ENCODE results near the gene UGT8.

UGT8 gene

DNA sequence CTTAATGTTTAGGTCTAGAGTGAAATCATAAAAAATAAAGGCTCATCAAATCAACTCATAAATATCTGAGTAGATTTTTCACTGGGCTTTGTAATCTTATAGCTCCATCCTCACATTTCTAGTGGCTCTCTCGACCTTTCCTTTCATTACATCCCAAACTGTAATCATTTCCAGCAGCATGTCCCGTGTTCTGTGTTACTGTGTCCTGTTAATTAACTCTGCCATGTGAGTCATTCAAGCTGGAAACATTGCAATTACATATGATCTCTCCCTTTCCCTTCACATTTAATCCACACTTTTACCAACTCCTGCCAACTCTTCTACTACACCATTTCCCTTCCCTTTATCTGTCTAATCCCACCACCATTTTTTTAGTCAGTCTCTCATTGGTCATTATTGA is 75.5 kb downstream of the UGT8 start:
- no peak for DNase-seq (ENCODE audit: low spot score)
- TF ChIP-seq, protein P1, sequence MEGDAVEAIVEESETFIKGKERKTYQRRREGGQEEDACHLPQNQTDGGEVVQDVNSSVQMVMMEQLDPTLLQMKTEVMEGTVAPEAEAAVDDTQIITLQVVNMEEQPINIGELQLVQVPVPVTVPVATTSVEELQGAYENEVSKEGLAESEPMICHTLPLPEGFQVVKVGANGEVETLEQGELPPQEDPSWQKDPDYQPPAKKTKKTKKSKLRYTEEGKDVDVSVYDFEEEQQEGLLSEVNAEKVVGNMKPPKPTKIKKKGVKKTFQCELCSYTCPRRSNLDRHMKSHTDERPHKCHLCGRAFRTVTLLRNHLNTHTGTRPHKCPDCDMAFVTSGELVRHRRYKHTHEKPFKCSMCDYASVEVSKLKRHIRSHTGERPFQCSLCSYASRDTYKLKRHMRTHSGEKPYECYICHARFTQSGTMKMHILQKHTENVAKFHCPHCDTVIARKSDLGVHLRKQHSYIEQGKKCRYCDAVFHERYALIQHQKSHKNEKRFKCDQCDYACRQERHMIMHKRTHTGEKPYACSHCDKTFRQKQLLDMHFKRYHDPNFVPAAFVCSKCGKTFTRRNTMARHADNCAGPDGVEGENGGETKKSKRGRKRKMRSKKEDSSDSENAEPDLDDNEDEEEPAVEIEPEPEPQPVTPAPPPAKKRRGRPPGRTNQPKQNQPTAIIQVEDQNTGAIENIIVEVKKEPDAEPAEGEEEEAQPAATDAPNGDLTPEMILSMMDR (IDR thresholded peaks at IDR 0.05; ENCODE audit: extremely low read depth, missing control alignments) = no peak

DNA sequence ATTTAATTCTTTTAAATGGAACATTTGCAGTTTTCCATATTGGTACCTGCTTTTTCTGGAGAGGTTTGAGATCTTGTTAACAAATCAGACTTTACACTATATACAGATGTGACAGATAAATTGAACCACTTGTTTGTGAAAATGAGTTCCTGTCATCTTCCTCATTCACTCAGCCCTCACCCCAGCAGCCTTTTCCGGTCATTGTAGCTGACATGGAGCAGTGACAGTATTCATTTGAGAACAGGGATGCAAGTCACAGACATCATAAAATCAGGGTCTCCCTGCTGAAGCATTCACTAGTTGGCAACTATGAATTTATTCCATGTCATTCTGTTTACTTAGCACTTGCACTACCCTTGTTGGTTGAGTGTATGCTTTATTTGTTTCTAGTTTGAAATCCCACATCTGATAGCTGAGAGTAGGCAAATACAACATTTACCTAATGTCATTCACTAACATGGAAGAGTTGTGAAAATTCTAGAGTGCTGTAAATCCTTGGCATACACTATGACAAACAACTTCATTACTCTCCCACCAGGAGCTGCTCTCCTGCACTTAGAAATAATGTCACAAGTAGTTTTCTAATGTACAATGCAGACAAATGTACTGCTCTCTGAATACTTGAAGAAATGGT is 78.9 kb downstream of the UGT8 start:
- TF ChIP-seq, protein P1 (IDR thresholded peaks at IDR 0.05; ENCODE audit: extremely low read depth, missing control alignments) = no peak
- no peak for DNase-seq (ENCODE audit: low spot score)

DNA sequence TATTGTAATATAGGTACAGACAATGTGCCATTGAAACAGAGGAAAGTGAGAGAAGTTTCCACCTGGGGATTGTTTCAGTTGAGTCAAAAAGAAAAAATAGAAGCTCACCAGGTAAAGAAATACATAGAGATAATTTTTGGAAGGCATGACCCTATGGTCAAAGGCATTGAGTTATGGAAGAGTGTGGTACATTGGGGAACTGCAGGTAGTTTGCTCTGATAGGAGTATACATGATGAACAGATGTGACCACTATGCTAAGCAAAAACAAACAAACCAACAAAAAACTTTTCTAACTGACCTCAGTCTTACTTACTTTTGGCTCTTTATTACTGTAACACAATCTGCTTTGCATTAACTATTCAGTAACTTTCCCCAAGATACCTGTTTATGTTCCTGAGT is 85.9 kb downstream of the UGT8 start:
- TF ChIP-seq, protein P1 (IDR thresholded peaks at IDR 0.05; ENCODE audit: extremely low read depth, missing control alignments) = no peak

DNA sequence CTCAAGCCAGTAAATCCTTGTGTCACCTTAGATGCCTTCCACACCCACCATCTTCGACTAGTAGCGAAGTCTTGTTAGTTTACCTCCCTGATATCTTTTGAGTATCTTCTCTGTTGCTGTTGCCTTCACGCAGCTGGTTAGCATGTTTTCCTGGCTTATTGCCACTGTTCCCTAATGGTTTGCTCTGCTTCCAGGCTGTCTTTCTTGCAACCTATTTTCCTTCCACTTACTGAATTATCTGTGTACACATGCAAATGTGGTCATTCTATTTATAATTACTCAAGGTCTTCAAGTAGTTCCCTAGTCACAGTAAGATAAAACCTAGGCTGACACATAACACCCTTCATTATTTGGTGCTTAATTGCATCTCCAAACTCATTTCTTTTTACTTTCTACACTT is 89.5 kb downstream of the UGT8 start:
- TF ChIP-seq, protein P1 (IDR thresholded peaks at IDR 0.05; ENCODE audit: extremely low read depth, missing control alignments) = no peak
- no peak for DNase-seq (ENCODE audit: low spot score)

More for the DNA sequence above, 85.9 kb downstream of the UGT8 start:
- no peak for DNase-seq (ENCODE audit: low spot score)

DNA sequence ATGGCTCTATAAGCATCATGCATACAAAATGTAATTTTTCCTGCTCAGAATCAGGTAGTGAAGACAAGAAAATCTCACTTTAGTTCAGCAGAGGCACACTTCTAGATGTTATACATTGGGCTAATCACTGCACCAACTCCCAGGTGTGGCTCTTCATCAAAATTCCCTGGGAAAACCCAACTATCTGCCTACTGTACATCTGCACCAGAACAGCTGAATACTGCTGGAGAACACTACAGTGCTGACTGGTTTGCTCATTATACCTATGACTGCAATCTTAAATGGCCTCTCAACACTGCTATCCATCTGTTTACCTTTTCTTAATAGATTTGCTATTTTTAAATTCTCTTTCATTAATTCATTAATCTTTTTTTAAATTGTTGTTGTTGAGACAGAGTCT is 92.0 kb downstream of the UGT8 start:
- TF ChIP-seq, protein P1 (IDR thresholded peaks at IDR 0.05; ENCODE audit: extremely low read depth, missing control alignments) = no peak
- no peak for DNase-seq (ENCODE audit: low spot score)

DNA sequence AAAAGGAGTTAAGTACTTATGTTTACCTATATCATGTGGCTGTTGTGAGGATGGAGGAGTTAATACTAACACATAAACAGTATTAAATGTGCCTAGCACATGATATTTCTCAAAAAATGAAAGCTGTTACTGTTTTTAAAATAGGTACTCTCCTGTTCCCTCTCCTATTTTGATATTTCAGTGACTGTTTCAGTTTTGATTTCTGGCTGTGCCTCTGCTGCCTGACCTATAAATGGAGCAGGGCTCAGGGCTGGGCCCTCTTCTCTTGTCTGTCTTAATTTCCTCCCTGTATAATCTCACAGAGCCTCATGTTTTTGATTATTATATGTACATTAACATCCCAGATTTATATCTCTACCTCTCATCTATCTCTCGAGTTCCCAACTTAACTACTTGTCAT is 93.3 kb downstream of the UGT8 start:
- TF ChIP-seq, protein P1 (IDR thresholded peaks at IDR 0.05; ENCODE audit: extremely low read depth, missing control alignments) = no peak
- peak; percentile 19 for DNase-seq (ENCODE audit: low spot score)

DNA sequence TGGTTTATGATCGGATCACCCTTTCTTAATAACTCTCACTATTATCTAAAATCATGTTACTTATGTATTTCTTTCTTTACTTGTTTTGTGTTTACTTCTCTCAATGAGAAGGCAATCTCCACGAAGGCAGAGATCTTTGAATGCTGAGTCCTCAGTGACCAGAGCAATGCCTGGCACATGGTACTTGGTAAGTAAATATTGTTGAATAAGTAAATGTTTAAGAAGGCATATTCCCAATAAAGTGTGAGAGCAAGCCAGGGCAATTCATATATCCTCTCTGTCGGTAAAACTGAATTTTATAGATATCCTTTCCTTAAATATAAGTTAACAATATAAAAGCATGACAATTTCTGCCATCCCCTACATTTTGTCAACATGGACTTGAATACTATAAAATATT is 94.4 kb downstream of the UGT8 start:
- DNase-seq (ENCODE audit: low spot score) = no peak
- TF ChIP-seq, protein P1 (IDR thresholded peaks at IDR 0.05; ENCODE audit: extremely low read depth, missing control alignments) = no peak
